HEK293 (cell line): ENCODE results near the gene HTT.

Experiments
- CTCF ChIA-PET: fragments of 350-600 bp; formaldehyde crosslinking; extraction: SDS; loops from one replicate; lab custom pipeline; 2021; ENCODE audit warnings: antibody characterized with exemption; lab: Yijun Ruan, JAX
- POLR2A ChIA-PET: fragments of 300-600 bp; formaldehyde crosslinking; extraction: SDS; loops from one replicate; lab custom pipeline; 2020; ENCODE audit warnings: antibody characterized with exemption, inconsistent platforms; lab: Yijun Ruan, JAX
- H3K27ac ChIP-seq: fragments of 200-500 bp; sonication (Bioruptor generic); 2 replicates; pipeline ENCODE4 v1.5.1; 2014; ENCODE audit warnings: low read depth, low read length, control low read depth, inconsistent platforms; ENCODE audit errors: extremely low read depth
- H3K36me3 ChIP-seq, 2 experiments: fragments of 200-500 bp in 1 of 2; sonication (Bioruptor generic) in 1 of 2; 1 replicate in 1 of 2; 2 replicates in 1 of 2; pipeline ENCODE4 v1.5.1; 2014 to 2017; ENCODE audit warnings: inconsistent platforms in 2 of 2, low read length in 2 of 2; ENCODE audit not compliant: control insufficient read depth in 2 of 2, insufficient read depth in 1 of 2
- H3K4me1 ChIP-seq: fragments of 200-500 bp; sonication (Bioruptor generic); 2 replicates; pipeline ENCODE4 v1.5.1; 2014; ENCODE audit warnings: mild to moderate bottlenecking, low read length, inconsistent platforms; ENCODE audit not compliant: control insufficient read depth, insufficient read depth
- H3K4me3 ChIP-seq: 2 replicates; pipeline ENCODE4 v1.5.1; 2011; ENCODE audit warnings: low read depth, mild to moderate bottlenecking, control low read depth, low read length, moderate library complexity
- H3K9me3 ChIP-seq: fragments of 200-500 bp; sonication (Bioruptor generic); 2 replicates; pipeline ENCODE4 v1.5.1; 2014; ENCODE audit warnings: low read depth, low read length, inconsistent platforms; ENCODE audit not compliant: control insufficient read depth, insufficient read depth
- GLIS1 ChIP-seq: fragments of 450-650 bp; formaldehyde crosslinking; IDR thresholded peaks from 2 replicates; pipeline ENCODE4 v1.5.1; 2016; ENCODE audit warnings: missing biosample characterization, missing genetic modification characterization
- SP7 ChIP-seq: fragments of 450-650 bp; formaldehyde crosslinking; IDR thresholded peaks from 2 replicates; pipeline ENCODE4 v1.5.1; 2016; ENCODE audit warnings: missing biosample characterization, missing genetic modification characterization
- ZBTB17 ChIP-seq: fragments of 450-650 bp; formaldehyde crosslinking; IDR thresholded peaks from 2 replicates; pipeline ENCODE4 v1.5.1; 2016; ENCODE audit warnings: missing biosample characterization, missing genetic modification characterization
- ZFP37 ChIP-seq: fragments of 450-650 bp; formaldehyde crosslinking; IDR thresholded peaks from 2 replicates; pipeline ENCODE4 v1.5.1; 2016; ENCODE audit warnings: missing biosample characterization, missing genetic modification characterization
- ZNF2 ChIP-seq: fragments of 450-650 bp; formaldehyde crosslinking; IDR thresholded peaks from 2 replicates; pipeline ENCODE4 v1.5.1; 2016; ENCODE audit warnings: missing biosample characterization, missing genetic modification characterization
- ZNF354C ChIP-seq: fragments of 450-650 bp; formaldehyde crosslinking; IDR thresholded peaks from 2 replicates; pipeline ENCODE4 v1.5.1; 2016; ENCODE audit warnings: missing biosample characterization, missing genetic modification characterization, low read depth, borderline replicate concordance
- ZNF549 ChIP-seq: fragments of 450-650 bp; IDR thresholded peaks from 2 replicates; pipeline ENCODE4 v1.5.1; 2018; ENCODE audit warnings: missing biosample characterization, missing genetic modification characterization, mild to moderate bottlenecking, inconsistent platforms, moderate library complexity
- ZNF600 ChIP-seq: fragments of 450-650 bp; formaldehyde crosslinking; IDR thresholded peaks from 2 replicates; pipeline ENCODE4 v1.5.1; 2016; ENCODE audit warnings: missing biosample characterization, missing genetic modification characterization
- ZNF629 ChIP-seq: fragments of 450-650 bp; formaldehyde crosslinking; IDR thresholded peaks from 2 replicates; pipeline ENCODE4 v1.5.1; 2017; ENCODE audit warnings: missing biosample characterization, missing genetic modification characterization
- ZNF654 ChIP-seq: fragments of 450-650 bp; formaldehyde crosslinking; IDR thresholded peaks from 2 replicates; pipeline ENCODE4 v1.5.1; 2016; ENCODE audit warnings: low read depth, missing biosample characterization, missing genetic modification characterization
- ZNF701 ChIP-seq: fragments of 450-650 bp; formaldehyde crosslinking; IDR thresholded peaks from 2 replicates; pipeline ENCODE4 v1.5.1; 2016; ENCODE audit warnings: missing biosample characterization, missing genetic modification characterization
- ZNF837 ChIP-seq: fragments of 450-650 bp; formaldehyde crosslinking; IDR thresholded peaks from 2 replicates; pipeline ENCODE4 v1.5.1; 2016; ENCODE audit warnings: missing biosample characterization, missing genetic modification characterization
- TF ChIP-seq, protein P1 (sequence below): fragments of 450-650 bp; formaldehyde crosslinking; IDR thresholded peaks from 2 replicates; pipeline ENCODE4 v1.5.1; 2016; ENCODE audit warnings: missing biosample characterization, missing genetic modification characterization
- TF ChIP-seq, protein P2 (sequence below): fragments of 450-650 bp; formaldehyde crosslinking; IDR thresholded peaks from 2 replicates; pipeline ENCODE4 v1.5.1; 2016; ENCODE audit warnings: missing biosample characterization, missing genetic modification characterization
- TF ChIP-seq, protein P3 (sequence below): fragments of 450-650 bp; formaldehyde crosslinking; IDR thresholded peaks from 2 replicates; pipeline ENCODE4 v1.5.1; 2016; ENCODE audit warnings: missing biosample characterization, missing genetic modification characterization
- TF ChIP-seq, protein P4 (sequence below): fragments of 450-650 bp; formaldehyde crosslinking; IDR thresholded peaks from 2 replicates; pipeline ENCODE4 v1.5.1; 2016; ENCODE audit warnings: missing biosample characterization, missing genetic modification characterization
- TF ChIP-seq, protein P5 (sequence below): fragments of 450-650 bp; formaldehyde crosslinking; IDR thresholded peaks from 2 replicates; pipeline ENCODE4 v1.5.1; 2017; ENCODE audit warnings: missing biosample characterization, missing genetic modification characterization

Gene HTT

DNA sequence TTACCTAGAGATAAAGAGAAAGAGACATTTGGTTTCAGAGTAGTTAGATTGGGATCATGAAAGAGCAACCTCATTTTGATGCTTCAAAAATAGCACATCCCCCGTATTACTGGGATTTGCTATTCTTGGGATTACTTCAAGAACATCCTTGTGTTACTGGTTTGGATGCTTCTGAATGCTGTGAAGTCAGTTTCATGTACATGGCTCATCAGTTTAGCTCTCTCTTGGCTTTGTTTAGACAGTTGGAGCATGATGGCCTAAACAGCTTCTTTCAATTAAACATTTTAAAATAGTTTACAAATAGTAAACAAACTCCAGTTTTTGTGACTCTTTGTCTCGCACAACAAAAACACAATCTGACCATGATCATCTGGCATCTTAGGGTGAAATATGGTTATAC lies 23.9 kb downstream of the HTT start (continued):
- TF ChIP-seq, protein P1, sequence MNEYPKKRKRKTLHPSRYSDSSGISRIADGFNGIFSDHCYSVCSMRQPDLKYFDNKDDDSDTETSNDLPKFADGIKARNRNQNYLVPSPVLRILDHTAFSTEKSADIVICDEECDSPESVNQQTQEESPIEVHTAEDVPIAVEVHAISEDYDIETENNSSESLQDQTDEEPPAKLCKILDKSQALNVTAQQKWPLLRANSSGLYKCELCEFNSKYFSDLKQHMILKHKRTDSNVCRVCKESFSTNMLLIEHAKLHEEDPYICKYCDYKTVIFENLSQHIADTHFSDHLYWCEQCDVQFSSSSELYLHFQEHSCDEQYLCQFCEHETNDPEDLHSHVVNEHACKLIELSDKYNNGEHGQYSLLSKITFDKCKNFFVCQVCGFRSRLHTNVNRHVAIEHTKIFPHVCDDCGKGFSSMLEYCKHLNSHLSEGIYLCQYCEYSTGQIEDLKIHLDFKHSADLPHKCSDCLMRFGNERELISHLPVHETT, result no peak
- TF ChIP-seq ZNF837 (tag by site-specific recombination), result no peak
- TF ChIP-seq ZNF354C (tag by site-specific recombination), result no peak
- TF ChIP-seq, all 188 proteins: peak for 0

DNA sequence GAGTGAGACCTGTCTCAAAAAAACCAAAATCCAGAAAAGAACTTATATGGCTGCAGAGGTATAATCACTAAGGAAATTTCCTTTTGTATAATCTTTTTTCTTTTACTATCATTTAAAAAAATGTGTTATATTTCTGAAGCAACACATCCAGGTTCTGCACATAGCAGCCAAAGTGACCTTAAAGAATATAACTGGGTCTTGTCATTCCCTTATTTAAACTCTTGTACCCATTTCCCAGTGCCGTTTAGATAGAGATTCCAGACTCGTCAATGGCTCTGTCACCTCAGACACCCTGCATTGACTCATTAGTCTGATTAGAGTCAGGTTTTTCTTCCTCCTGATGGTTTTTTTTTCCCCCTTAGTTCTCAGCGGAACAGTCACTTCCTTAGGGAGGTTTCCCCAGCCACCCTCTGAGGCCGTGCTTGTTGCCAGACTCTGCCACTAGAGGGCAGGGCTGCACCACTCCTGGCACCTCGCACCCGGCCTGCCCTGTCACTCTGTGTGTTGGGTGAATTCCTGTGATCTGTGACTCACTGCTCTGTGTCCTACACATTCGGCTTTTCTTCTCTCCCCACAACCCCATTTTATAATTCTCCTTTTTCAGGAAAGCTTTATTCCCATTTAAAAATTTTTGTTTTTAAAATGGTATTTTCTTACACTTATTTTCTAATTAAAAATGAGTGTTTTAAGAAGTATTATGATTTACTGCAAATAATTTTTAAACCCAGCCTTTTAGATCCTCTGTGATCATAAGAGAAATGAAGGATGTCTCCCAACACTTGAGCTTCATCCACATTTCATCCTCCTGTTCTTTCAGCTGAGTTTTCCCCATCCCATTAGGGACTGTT lies 32.1 kb downstream of the HTT start:
- CTCF ChIA-PET, result interaction anchor here (0.6 to 2.6 kb wide), 31 partner anchors 8 to 724 kb away, joined by 3 to 23 read pairs (median 4); partner anchors contain the start of gene HGFAC
- no peaks in the 10 kb centered on the region for H3K9me3 ChIP-seq

More for the DNA sequence above, 32.1 kb downstream of the HTT start:
- Histone ChIP-seq H3K4me1 (no peaks in the 10 kb centered on the region), H3K27ac (no peak overlapping the region), H3K36me3 (peaks cover 8 to 79% of the 10 kb centered on the region in 2 experiments), H3K4me3 (no peak overlapping the region)
- TF ChIP-seq ZFP37 (tag by site-specific recombination) (0 out of 2 replicates have a peak, but pooled peaks have one; percentile 43), ZNF600 (peak; percentile 46; the same call in 1 of the 2 replicates), ZBTB17 (tag by site-specific recombination) (peak; percentile 76), SP7 (0 out of 2 replicates have a peak, but pooled peaks have one; percentile 54), ZNF701 (tag by site-specific recombination) (no peak), ZNF549 (tag by site-specific recombination) (no peak), ZNF2 (tag by site-specific recombination) (peak; percentile 89), GLIS1 (tag by site-specific recombination) (0 out of 2 replicates have a peak, but pooled peaks have one; percentile 11), ZNF654 (tag by site-specific recombination) (peak; percentile 97), ZNF629 (tag by site-specific recombination) (0 out of 2 replicates have a peak, but pooled peaks have one; percentile 14)
- TF ChIP-seq, protein P2, sequence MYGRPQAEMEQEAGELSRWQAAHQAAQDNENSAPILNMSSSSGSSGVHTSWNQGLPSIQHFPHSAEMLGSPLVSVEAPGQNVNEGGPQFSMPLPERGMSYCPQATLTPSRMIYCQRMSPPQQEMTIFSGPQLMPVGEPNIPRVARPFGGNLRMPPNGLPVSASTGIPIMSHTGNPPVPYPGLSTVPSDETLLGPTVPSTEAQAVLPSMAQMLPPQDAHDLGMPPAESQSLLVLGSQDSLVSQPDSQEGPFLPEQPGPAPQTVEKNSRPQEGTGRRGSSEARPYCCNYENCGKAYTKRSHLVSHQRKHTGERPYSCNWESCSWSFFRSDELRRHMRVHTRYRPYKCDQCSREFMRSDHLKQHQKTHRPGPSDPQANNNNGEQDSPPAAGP (tag by site-specific recombination), result 0 out of 2 replicates have a peak, but pooled peaks have one; percentile 16
- TF ChIP-seq, protein P3, sequence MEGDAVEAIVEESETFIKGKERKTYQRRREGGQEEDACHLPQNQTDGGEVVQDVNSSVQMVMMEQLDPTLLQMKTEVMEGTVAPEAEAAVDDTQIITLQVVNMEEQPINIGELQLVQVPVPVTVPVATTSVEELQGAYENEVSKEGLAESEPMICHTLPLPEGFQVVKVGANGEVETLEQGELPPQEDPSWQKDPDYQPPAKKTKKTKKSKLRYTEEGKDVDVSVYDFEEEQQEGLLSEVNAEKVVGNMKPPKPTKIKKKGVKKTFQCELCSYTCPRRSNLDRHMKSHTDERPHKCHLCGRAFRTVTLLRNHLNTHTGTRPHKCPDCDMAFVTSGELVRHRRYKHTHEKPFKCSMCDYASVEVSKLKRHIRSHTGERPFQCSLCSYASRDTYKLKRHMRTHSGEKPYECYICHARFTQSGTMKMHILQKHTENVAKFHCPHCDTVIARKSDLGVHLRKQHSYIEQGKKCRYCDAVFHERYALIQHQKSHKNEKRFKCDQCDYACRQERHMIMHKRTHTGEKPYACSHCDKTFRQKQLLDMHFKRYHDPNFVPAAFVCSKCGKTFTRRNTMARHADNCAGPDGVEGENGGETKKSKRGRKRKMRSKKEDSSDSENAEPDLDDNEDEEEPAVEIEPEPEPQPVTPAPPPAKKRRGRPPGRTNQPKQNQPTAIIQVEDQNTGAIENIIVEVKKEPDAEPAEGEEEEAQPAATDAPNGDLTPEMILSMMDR, result peak; percentile 81
- TF ChIP-seq, protein P4, sequence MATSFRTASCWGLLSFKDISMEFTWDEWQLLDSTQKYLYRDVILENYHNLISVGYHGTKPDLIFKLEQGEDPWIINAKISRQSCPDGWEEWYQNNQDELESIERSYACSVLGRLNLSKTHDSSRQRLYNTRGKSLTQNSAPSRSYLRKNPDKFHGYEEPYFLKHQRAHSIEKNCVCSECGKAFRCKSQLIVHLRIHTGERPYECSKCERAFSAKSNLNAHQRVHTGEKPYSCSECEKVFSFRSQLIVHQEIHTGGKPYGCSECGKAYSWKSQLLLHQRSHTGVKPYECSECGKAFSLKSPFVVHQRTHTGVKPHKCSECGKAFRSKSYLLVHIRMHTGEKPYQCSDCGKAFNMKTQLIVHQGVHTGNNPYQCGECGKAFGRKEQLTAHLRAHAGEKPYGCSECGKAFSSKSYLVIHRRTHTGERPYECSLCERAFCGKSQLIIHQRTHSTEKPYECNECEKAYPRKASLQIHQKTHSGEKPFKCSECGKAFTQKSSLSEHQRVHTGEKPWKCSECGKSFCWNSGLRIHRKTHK (tag by site-specific recombination), result no peak
- TF ChIP-seq, protein P5, sequence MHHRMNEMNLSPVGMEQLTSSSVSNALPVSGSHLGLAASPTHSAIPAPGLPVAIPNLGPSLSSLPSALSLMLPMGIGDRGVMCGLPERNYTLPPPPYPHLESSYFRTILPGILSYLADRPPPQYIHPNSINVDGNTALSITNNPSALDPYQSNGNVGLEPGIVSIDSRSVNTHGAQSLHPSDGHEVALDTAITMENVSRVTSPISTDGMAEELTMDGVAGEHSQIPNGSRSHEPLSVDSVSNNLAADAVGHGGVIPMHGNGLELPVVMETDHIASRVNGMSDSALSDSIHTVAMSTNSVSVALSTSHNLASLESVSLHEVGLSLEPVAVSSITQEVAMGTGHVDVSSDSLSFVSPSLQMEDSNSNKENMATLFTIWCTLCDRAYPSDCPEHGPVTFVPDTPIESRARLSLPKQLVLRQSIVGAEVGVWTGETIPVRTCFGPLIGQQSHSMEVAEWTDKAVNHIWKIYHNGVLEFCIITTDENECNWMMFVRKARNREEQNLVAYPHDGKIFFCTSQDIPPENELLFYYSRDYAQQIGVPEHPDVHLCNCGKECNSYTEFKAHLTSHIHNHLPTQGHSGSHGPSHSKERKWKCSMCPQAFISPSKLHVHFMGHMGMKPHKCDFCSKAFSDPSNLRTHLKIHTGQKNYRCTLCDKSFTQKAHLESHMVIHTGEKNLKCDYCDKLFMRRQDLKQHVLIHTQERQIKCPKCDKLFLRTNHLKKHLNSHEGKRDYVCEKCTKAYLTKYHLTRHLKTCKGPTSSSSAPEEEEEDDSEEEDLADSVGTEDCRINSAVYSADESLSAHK (tag by site-specific recombination), result 0 out of 2 replicates have a peak, but pooled peaks have one; percentile 11
- POLR2A ChIA-PET, result no interaction called here
